ENCODE data around the gene ACVR1B.

ACVR1B gene

GRCh38 chr12:51942501-51943000 lies 8.9 kb upstream of the ACVR1B start:
- no peak for DNase-seq (ENCODE audit: low read depth)

- DNase-seq (ENCODE audit: low read depth), result no peak
These were observed 8.2 kb upstream of the ACVR1B start for GRCh38 chr12:51943346-51943745.

GRCh38 chr12:51944608-51945233 lies 6.8 kb upstream of the ACVR1B start:
- DNase-seq (ENCODE audit: low read depth), result no peak

GRCh38 chr12:51947246-51947996 lies 4.1 kb upstream of the ACVR1B start:
- no peak for DNase-seq (ENCODE audit: low read depth)

- no peak for DNase-seq (ENCODE audit: low read depth)
These were observed 3.4 kb upstream of the ACVR1B start for GRCh38 chr12:51948066-51948465.

GRCh38 chr12:51949342-51950030 lies 2.0 kb upstream of the ACVR1B start:
- no peak for DNase-seq (ENCODE audit: low read depth)

- no peak for DNase-seq (ENCODE audit: low read depth)
These were observed 759 bp upstream of the ACVR1B start for GRCh38 chr12:51950682-51951198.

GRCh38 chr12:51951843-51952722 lies 584 bp downstream of the ACVR1B start:
- no peak for DNase-seq (ENCODE audit: low read depth)

GRCh38 chr12:51953089-51953488 lies 1.6 kb downstream of the ACVR1B start:
- DNase-seq (ENCODE audit: low read depth), result no peak

GRCh38 chr12:51953864-51954263 lies 2.4 kb downstream of the ACVR1B start:
- DNase-seq (ENCODE audit: low read depth), result no peak

GRCh38 chr12:51954561-51955361 lies 3.3 kb downstream of the ACVR1B start:
- DNase-seq (ENCODE audit: low read depth), result no peak

GRCh38 chr12:51955702-51956101 lies 4.2 kb downstream of the ACVR1B start:
- no peak for DNase-seq (ENCODE audit: low read depth)

GRCh38 chr12:51958542-51958941 lies 7.0 kb downstream of the ACVR1B start:
- no peak for DNase-seq (ENCODE audit: low read depth)

GRCh38 chr12:51959211-51959610 lies 7.7 kb downstream of the ACVR1B start:
- DNase-seq (ENCODE audit: low read depth), result no peak

- DNase-seq (ENCODE audit: low read depth), result no peak
These were observed 8.4 kb downstream of the ACVR1B start for GRCh38 chr12:51959921-51960320.

- no peak for DNase-seq (ENCODE audit: low read depth)
These were observed 9.0 kb downstream of the ACVR1B start for GRCh38 chr12:51960488-51960887.

- no peak for DNase-seq (ENCODE audit: low read depth)
These were observed 9.4 kb downstream of the ACVR1B start for GRCh38 chr12:51960890-51961289.

GRCh38 chr12:51961834-51962233 lies 10.3 kb downstream of the ACVR1B start:
- no peak for DNase-seq (ENCODE audit: low read depth)

GRCh38 chr12:51962737-51963136 lies 11.2 kb downstream of the ACVR1B start:
- DNase-seq (ENCODE audit: low read depth), result no peak

- DNase-seq (ENCODE audit: low read depth), result no peak
These were observed 12.0 kb downstream of the ACVR1B start for GRCh38 chr12:51963477-51963876.

GRCh38 chr12:51969643-51970042 lies 18.1 kb downstream of the ACVR1B start:
- DNase-seq (ENCODE audit: low read depth), result no peak
